ENCODE measurements around the gene PKD2.
"Not testable (repeated sequence)": the region's sequence is repeated elsewhere in the genome, so short reads cannot be mapped to it uniquely, and the experiment has no call there.

The PKD2 gene

GRCh38 chr4:88015659-88016295, 8.3 kb downstream of the PKD2 start:
- H3K4me3 ChIP-seq (ENCODE audit: low read depth, low read length), result no peak overlapping the region
- no peak for TF ChIP-seq CTCF (IDR thresholded peaks at IDR 0.05; ENCODE audit: insufficient read depth, low read length, missing control alignments)
- ChIA-PET CTCF (no interaction called here), POLR2A (no interaction called here)
- no peak for DNase-seq (ENCODE audit: low read depth, low spot score)

GRCh38 chr4:88017516-88018297, 10.3 kb downstream of the PKD2 start:
- TF ChIP-seq CTCF (IDR thresholded peaks at IDR 0.05; ENCODE audit: insufficient read depth, low read length, missing control alignments), result no peak
- POLR2A ChIA-PET, result no interaction called here
- CTCF ChIA-PET, result interaction anchor here (1.8 kb wide), 1 partner anchor 15 kb away, joined by 5 read pairs; no protein-coding TSS in a partner anchor
- DNase-seq (ENCODE audit: low read depth, low spot score), result peak; percentile 88
- no peak overlapping the region for H3K4me3 ChIP-seq (ENCODE audit: low read depth, low read length)

GRCh38 chr4:88018466-88018865, 11.0 kb downstream of the PKD2 start:
- DNase-seq (ENCODE audit: low read depth, low spot score), result no peak
- CTCF ChIA-PET, result no interaction called here
- no peak overlapping the region for H3K4me3 ChIP-seq (ENCODE audit: low read depth, low read length)
- TF ChIP-seq CTCF (IDR thresholded peaks at IDR 0.05; ENCODE audit: insufficient read depth, low read length, missing control alignments), result no peak
- POLR2A ChIA-PET, result no interaction called here

GRCh38 chr4:88021824-88022223, 14.4 kb downstream of the PKD2 start:
- CTCF ChIA-PET, result interaction anchor here (2.0 to 4.4 kb wide), 5 partner anchors 10 to 189 kb away, joined by 5 to 39 read pairs (median 6); no protein-coding TSS in a partner anchor

GRCh38 chr4:88022289-88022688, 14.9 kb downstream of the PKD2 start:
- no peak overlapping the region for H3K4me3 ChIP-seq (ENCODE audit: low read depth, low read length)
- no peak for TF ChIP-seq CTCF (IDR thresholded peaks at IDR 0.05; ENCODE audit: insufficient read depth, low read length, missing control alignments)
- POLR2A ChIA-PET, result no interaction called here
- CTCF ChIA-PET, result interaction anchor here (2.0 to 4.4 kb wide), 5 partner anchors 9 to 188 kb away, joined by 5 to 39 read pairs (median 6); no protein-coding TSS in a partner anchor
- no peak for DNase-seq (ENCODE audit: low read depth, low spot score)

More at GRCh38 chr4:88021824-88022223, 14.4 kb downstream of the PKD2 start:
- POLR2A ChIA-PET, result no interaction called here
- no peak overlapping the region for H3K4me3 ChIP-seq (ENCODE audit: low read depth, low read length)
- TF ChIP-seq CTCF (IDR thresholded peaks at IDR 0.05; ENCODE audit: insufficient read depth, low read length, missing control alignments), result no peak
- DNase-seq (ENCODE audit: low read depth, low spot score), result no peak

GRCh38 chr4:88025868-88026661, 18.6 kb downstream of the PKD2 start:
- H3K4me3 ChIP-seq (ENCODE audit: low read depth, low read length); POLR2A ChIA-PET; CTCF ChIA-PET; DNase-seq (ENCODE audit: low read depth, low spot score): not testable (repeated sequence)

All from AG04449 (cell line).